Measurements from ENCODE around the gene OR5K1. TPM values are rescaled to one million over a fixed set of nuclear protein-coding genes. Genes with fewer than 3 reads are reported as not detected.

OR5K1 gene
- total RNA-seq, 1 donor from 2014 or later: not detected

- no peak for DNase-seq (ENCODE audit: extremely low spot score, unreplicated experiment)
- TF ChIP-seq CTCF (conservative IDR thresholded peaks at IDR 0.05): no peak
- Mint-ChIP-seq H3K9me3 (peaks cover 3% of the 10 kb centered on the region), H3K27me3 (no peaks in the 10 kb centered on the region), H3K27ac (no peak overlapping the region), H3K4me3 (no peak overlapping the region), H3K4me1 (ENCODE audit: unreplicated experiment) (no peaks in the 10 kb centered on the region), H3K36me3 (no peaks in the 10 kb centered on the region)
Measured at GRCh38 chr3:98482717-98483482, 19.9 kb downstream of the OR5K1 start.

GRCh38 chr3:98483626-98484025 lies 20.6 kb downstream of the OR5K1 start:
- Mint-ChIP-seq H3K9me3 (peaks cover 8% of the 10 kb centered on the region), H3K36me3 (no peaks in the 10 kb centered on the region), H3K27ac (no peak overlapping the region), H3K4me3 (no peak overlapping the region), H3K27me3 (no peaks in the 10 kb centered on the region), H3K4me1 (ENCODE audit: unreplicated experiment) (no peaks in the 10 kb centered on the region)
- no peak for TF ChIP-seq CTCF (conservative IDR thresholded peaks at IDR 0.05)
- DNase-seq (ENCODE audit: extremely low spot score, unreplicated experiment): no peak

DNA sequence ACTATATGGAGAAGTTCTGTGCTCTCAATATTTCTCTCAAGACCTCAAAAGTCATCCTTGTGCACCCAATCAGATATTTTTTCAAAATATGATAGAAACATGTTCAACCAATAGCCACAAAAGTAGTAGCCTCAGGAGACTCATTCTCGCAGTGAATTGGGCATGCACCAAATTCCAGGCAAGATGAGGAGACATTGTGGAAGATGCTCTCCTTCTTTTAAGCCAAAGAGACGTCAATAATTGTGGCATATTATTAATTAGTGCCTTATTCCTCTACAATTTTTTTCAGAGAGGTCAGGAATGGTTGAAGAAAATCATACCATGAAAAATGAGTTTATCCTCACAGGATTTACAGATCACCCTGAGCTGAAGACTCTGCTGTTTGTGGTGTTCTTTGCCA lies 34.4 kb downstream of the OR5K1 start, which contains the start of gene OR5K2:
TSS of gene OR5K2 (plus strand) at position 301 of the 400 bp plus-strand sequence. CDS start at position 301, 0 bp downstream.
- Mint-ChIP-seq H3K27me3 (peaks cover 6% of the 10 kb centered on the region), H3K4me1 (ENCODE audit: unreplicated experiment) (no peaks in the 10 kb centered on the region), H3K36me3 (no peaks in the 10 kb centered on the region), H3K4me3 (no peak within 1 kb of the TSS), H3K9me3 (no peaks in the 10 kb centered on the region), H3K27ac (no peak within 1 kb of the TSS)
- no peak for TF ChIP-seq CTCF (conservative IDR thresholded peaks at IDR 0.05)
- DNase-seq (ENCODE audit: extremely low spot score, unreplicated experiment): no peak

- no peaks in the 10 kb centered on the region for H3K9me3 Mint-ChIP-seq
- H3K4me1 Mint-ChIP-seq (ENCODE audit: unreplicated experiment): no peaks in the 10 kb centered on the region
- no peak for TF ChIP-seq CTCF (conservative IDR thresholded peaks at IDR 0.05)
- H3K4me3 Mint-ChIP-seq: no peak overlapping the region
- H3K27ac Mint-ChIP-seq: no peak overlapping the region
- no peaks in the 10 kb centered on the region for H3K36me3 Mint-ChIP-seq
- DNase-seq (ENCODE audit: extremely low spot score, unreplicated experiment): no peak
- peaks cover under 1% of the 10 kb centered on the region for H3K27me3 Mint-ChIP-seq
Measured at GRCh38 chr3:98500019-98500418, 37.0 kb downstream of the OR5K1 start.

DNA sequence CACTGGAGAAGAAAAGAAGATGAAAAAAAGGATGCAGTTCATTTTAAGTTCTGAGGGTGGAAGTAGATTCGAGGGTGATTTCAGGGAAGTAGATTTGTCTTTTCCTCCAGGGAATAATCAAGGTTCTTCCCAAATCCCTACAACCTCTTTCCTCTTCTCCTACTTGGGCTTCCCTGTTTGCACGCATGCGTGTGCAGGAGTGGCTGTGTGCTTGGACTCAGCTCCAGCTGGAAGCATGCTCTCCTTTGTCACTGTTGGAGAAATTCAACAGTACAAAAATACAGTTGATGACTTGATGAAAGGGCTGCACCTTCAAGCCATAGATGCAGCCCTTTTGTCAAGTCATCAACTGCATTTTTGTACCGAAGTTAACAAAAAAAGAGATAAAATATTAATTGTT lies 38.3 kb downstream of the OR5K1 start:
- peaks cover 3% of the 10 kb centered on the region for H3K36me3 Mint-ChIP-seq

More for the DNA sequence above, 38.3 kb downstream of the OR5K1 start:
- no peaks in the 10 kb centered on the region for H3K4me1 Mint-ChIP-seq (ENCODE audit: unreplicated experiment)
- TF ChIP-seq CTCF (conservative IDR thresholded peaks at IDR 0.05): no peak
- H3K27me3 Mint-ChIP-seq: no peaks in the 10 kb centered on the region
- H3K9me3 Mint-ChIP-seq: no peaks in the 10 kb centered on the region
- no peak overlapping the region for H3K4me3 Mint-ChIP-seq
- H3K27ac Mint-ChIP-seq: no peak overlapping the region
- no peak for DNase-seq (ENCODE audit: extremely low spot score, unreplicated experiment)
